ENCODE results near the gene ERBB4. TPM values are rescaled to one million over a fixed set of nuclear protein-coding genes. Genes with fewer than 3 reads are reported as not detected.

The ERBB4 gene
- total and polyA plus RNA-seq, 10 of the 15 experiments (the other 5 are each of a cell fraction or from before 2014, with no cell fraction given) = under 0.01 to 0.23 (median 0.01) TPM; not detected in 4

- POLR2A ChIA-PET = no interaction called here
- intact Hi-C loops (cut with micrococcal nuclease; ENCODE audit: unreplicated experiment) = no loop called here
- 12% methylated on average over 3 of the region's 3 CpGs for WGBS (ENCODE audit: insufficient coverage, insufficient replicate concordance, low lambda C conversion rate, missing lambda C conversion rate)
- Histone ChIP-seq H3K27me3 (replicated peaks in 1 of 2; ENCODE audit: control insufficient read depth in 2 of 2, insufficient read depth in 2 of 2, low read length in 1 of 2) (no peaks in the 10 kb centered on the region), H3K36me3 (ENCODE audit: control insufficient read depth in 2 of 2, insufficient read depth in 2 of 2, low read length in 1 of 2) (no peaks in the 10 kb centered on the region), H2AFZ (ENCODE audit: control insufficient read depth, low read depth, low read length) (no peak overlapping the region), H3K4me3 (no peak overlapping the region), H3K79me2 (ENCODE audit: control insufficient read depth, insufficient read depth, low read length) (no peaks in the 10 kb centered on the region), H3K4me2 (ENCODE audit: control insufficient read depth, insufficient read depth) (no peak overlapping the region), H3K4me1 (ENCODE audit: control insufficient read depth, insufficient read depth, low read length) (no peaks in the 10 kb centered on the region), H4K20me1 (ENCODE audit: control insufficient read depth, insufficient read depth) (no peaks in the 10 kb centered on the region), H3K9ac (ENCODE audit: control insufficient read depth, insufficient read depth, low read length) (no peak overlapping the region), H3K9me3 (replicated peaks; ENCODE audit: control insufficient read depth, insufficient read depth, low read length) (no peaks in the 10 kb centered on the region), H3K27ac (ENCODE audit: control insufficient read depth, insufficient read depth) (no peak overlapping the region)
- TF ChIP-seq GABPA (IDR thresholded peaks at IDR 0.05; ENCODE audit: low read depth) (no peak), KDM1A (IDR thresholded peaks at IDR 0.05; ENCODE audit: borderline replicate concordance) (no peak), CBX5 (IDR thresholded peaks at IDR 0.05; ENCODE audit: low read depth) (no peak), NR2F1 (conservative IDR thresholded peaks at IDR 0.05) (no peak)
- DNase-seq (ENCODE audit: low read depth, low spot score) (no peak), FAIRE-seq (no peak), ATAC-seq (no peak)
- CTCF ChIA-PET = no interaction called here
- SMC1A ChIA-PET (ENCODE audit: uncharacterized antibody, unreplicated experiment) = interaction anchor here (0.7 kb wide), 1 partner anchor 216 kb away, joined by 3 read pairs; no protein-coding TSS in a partner anchor
- BruUV-seq (replicated peaks) = no TSS peak
- in situ Hi-C loops (cut with MboI) = no loop called here
- RAD21 ChIA-PET (ENCODE audit: unreplicated experiment) = no interaction called here
Observed at GRCh38 chr2:212364112-212364985, 174.3 kb downstream of the ERBB4 start.

DNA sequence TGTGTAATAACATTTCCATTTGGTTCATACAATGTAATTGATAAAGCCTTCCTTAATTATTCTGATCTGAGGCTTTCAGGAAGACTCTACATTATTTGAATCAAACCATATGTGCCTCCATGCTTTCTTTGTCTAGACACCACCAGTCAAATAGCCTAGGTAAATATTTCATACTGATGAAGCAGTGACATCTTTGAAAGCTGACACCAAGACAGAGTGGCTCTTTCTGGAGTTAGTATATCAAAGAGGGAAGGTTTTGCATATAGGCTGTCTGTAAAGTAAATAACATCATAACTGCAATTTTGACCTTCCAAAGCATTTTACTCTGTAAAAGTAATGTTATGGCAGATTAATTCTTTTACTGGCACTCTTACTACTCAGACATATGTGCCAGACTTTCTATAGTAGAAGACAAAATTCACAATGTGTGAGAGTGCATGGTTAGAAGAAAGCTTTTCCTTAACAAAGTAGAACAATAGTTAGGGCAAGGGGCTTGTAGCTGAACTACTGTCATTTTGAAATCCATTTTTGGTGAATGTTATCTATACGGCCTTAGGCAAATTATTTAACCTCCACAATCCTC, 177.3 kb downstream of the ERBB4 start:
- no peaks in the 10 kb centered on the region for H3K4me1 ChIP-seq (ENCODE audit: control insufficient read depth, insufficient read depth, low read length)
- no peaks in the 10 kb centered on the region for H3K79me2 ChIP-seq (ENCODE audit: control insufficient read depth, insufficient read depth, low read length)
- in situ Hi-C loops (cut with MboI) (no loop called here), intact Hi-C loops (cut with micrococcal nuclease; ENCODE audit: unreplicated experiment) (no loop called here)
- WGBS (ENCODE audit: insufficient coverage, insufficient replicate concordance, low lambda C conversion rate, missing lambda C conversion rate) = 0% methylated on average over 1 of the region's 1 CpG
- H4K20me1 ChIP-seq (ENCODE audit: control insufficient read depth, insufficient read depth) = no peaks in the 10 kb centered on the region
- ATAC-seq (no peak), DNase-seq (ENCODE audit: low read depth, low spot score) (no peak), FAIRE-seq (no peak)
- SMC1A ChIA-PET (ENCODE audit: uncharacterized antibody, unreplicated experiment) = no interaction called here
- RAD21 ChIA-PET (ENCODE audit: unreplicated experiment) = no interaction called here
- H3K4me2 ChIP-seq (ENCODE audit: control insufficient read depth, insufficient read depth) = no peak overlapping the region
- H3K9me3 ChIP-seq (replicated peaks; ENCODE audit: control insufficient read depth, insufficient read depth, low read length) = no peaks in the 10 kb centered on the region
- CTCF ChIA-PET = no interaction called here
- POLR2A ChIA-PET = no interaction called here
- no peaks in the 10 kb centered on the region for H3K27me3 ChIP-seq (replicated peaks in 1 of 2; ENCODE audit: control insufficient read depth in 2 of 2, insufficient read depth in 2 of 2, low read length in 1 of 2)
- H3K9ac ChIP-seq (ENCODE audit: control insufficient read depth, insufficient read depth, low read length) = no peak overlapping the region
- no peak overlapping the region for H3K4me3 ChIP-seq
- H2AFZ ChIP-seq (ENCODE audit: control insufficient read depth, low read depth, low read length) = no peak overlapping the region
- H3K36me3 ChIP-seq (ENCODE audit: control insufficient read depth in 2 of 2, insufficient read depth in 2 of 2, low read length in 1 of 2) = no peaks in the 10 kb centered on the region
- BruUV-seq (replicated peaks) = no TSS peak
- H3K27ac ChIP-seq (ENCODE audit: control insufficient read depth, insufficient read depth) = no peak overlapping the region
- TF ChIP-seq YY1 (IDR thresholded peaks at IDR 0.05; ENCODE audit: low read depth, low read length) (no peak), WRNIP1 (IDR thresholded peaks at IDR 0.05; ENCODE audit: borderline replicate concordance, low read depth, low read length) (no peak), EED (IDR thresholded peaks at IDR 0.05; ENCODE audit: low read depth) (no peak), FOS (IDR thresholded peaks at IDR 0.05; ENCODE audit: borderline replicate concordance, extremely low read depth, insufficient read length) (no peak), ZNF24 (IDR thresholded peaks at IDR 0.05) (no peak), ESRRA (IDR thresholded peaks at IDR 0.05; ENCODE audit: low read length) (no peak)
- TF ChIP-seq, protein P1, sequence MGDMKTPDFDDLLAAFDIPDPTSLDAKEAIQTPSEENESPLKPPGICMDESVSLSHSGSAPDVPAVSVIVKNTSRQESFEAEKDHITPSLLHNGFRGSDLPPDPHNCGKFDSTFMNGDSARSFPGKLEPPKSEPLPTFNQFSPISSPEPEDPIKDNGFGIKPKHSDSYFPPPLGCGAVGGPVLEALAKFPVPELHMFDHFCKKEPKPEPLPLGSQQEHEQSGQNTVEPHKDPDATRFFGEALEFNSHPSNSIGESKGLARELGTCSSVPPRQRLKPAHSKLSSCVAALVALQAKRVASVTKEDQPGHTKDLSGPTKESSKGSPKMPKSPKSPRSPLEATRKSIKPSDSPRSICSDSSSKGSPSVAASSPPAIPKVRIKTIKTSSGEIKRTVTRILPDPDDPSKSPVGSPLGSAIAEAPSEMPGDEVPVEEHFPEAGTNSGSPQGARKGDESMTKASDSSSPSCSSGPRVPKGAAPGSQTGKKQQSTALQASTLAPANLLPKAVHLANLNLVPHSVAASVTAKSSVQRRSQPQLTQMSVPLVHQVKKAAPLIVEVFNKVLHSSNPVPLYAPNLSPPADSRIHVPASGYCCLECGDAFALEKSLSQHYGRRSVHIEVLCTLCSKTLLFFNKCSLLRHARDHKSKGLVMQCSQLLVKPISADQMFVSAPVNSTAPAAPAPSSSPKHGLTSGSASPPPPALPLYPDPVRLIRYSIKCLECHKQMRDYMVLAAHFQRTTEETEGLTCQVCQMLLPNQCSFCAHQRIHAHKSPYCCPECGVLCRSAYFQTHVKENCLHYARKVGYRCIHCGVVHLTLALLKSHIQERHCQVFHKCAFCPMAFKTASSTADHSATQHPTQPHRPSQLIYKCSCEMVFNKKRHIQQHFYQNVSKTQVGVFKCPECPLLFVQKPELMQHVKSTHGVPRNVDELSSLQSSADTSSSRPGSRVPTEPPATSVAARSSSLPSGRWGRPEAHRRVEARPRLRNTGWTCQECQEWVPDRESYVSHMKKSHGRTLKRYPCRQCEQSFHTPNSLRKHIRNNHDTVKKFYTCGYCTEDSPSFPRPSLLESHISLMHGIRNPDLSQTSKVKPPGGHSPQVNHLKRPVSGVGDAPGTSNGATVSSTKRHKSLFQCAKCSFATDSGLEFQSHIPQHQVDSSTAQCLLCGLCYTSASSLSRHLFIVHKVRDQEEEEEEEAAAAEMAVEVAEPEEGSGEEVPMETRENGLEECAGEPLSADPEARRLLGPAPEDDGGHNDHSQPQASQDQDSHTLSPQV (IDR thresholded peaks at IDR 0.05) = no peak
- TF ChIP-seq, protein P2, sequence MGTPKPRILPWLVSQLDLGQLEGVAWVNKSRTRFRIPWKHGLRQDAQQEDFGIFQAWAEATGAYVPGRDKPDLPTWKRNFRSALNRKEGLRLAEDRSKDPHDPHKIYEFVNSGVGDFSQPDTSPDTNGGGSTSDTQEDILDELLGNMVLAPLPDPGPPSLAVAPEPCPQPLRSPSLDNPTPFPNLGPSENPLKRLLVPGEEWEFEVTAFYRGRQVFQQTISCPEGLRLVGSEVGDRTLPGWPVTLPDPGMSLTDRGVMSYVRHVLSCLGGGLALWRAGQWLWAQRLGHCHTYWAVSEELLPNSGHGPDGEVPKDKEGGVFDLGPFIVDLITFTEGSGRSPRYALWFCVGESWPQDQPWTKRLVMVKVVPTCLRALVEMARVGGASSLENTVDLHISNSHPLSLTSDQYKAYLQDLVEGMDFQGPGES (IDR thresholded peaks at IDR 0.05) = no peak
